Nephron progenitor cell (in vitro differentiated cells): Measurements from ENCODE around the gene HTR3C.

Source experiments
- DNase-seq: peaks from one replicate; pipeline ENCODE4 v3.0.0; 2021
- H3K27ac Mint-ChIP-seq: 2 replicates; pipeline ENCODE4 v1.8.0; 2021; ENCODE audit warnings: mild to moderate bottlenecking, moderate library complexity, mixed read lengths
- H3K27me3 Mint-ChIP-seq: 2 replicates; pipeline ENCODE4 v1.8.0; 2021; ENCODE audit warnings: mild to moderate bottlenecking, low read depth, mixed read lengths; ENCODE audit not compliant: poor library complexity
- H3K36me3 Mint-ChIP-seq: 2 replicates; pipeline ENCODE4 v1.8.0; 2021; ENCODE audit warnings: low read depth, mixed read lengths
- H3K4me1 Mint-ChIP-seq: 2 replicates; pipeline ENCODE4 v1.8.0; 2021; ENCODE audit warnings: mixed read lengths
- H3K4me3 Mint-ChIP-seq: 2 replicates; pipeline ENCODE4 v1.8.0; 2021; ENCODE audit warnings: mild to moderate bottlenecking, moderate library complexity, mixed read lengths
- H3K9me3 Mint-ChIP-seq: 2 replicates; pipeline ENCODE4 v1.8.0; 2021; ENCODE audit warnings: mild to moderate bottlenecking, moderate library complexity, mixed read lengths
- CTCF ChIP-seq: fragments of 200-600 bp; sonication (generic); IDR thresholded peaks from 2 replicates; pipeline ENCODE4 v1.5.0; 2021; ENCODE audit warnings: antibody characterized with exemption

HTR3C gene

GRCh38 chr3:184077881-184078280 is 25.0 kb downstream of the HTR3C start:
- Mint-ChIP-seq H3K4me1 (peaks cover 7% of the 10 kb centered on the region), H3K9me3 (no peaks in the 10 kb centered on the region), H3K36me3 (no peaks in the 10 kb centered on the region), H3K27me3 (peaks cover 13% of the 10 kb centered on the region), H3K27ac (no peak overlapping the region), H3K4me3 (no peak overlapping the region)
- no peak for TF ChIP-seq CTCF
- DNase-seq: no peak

- peaks cover 9% of the 10 kb centered on the region for H3K27me3 Mint-ChIP-seq
- H3K36me3 Mint-ChIP-seq: no peaks in the 10 kb centered on the region
- no peak for TF ChIP-seq CTCF
- H3K4me3 Mint-ChIP-seq: no peak overlapping the region
- no peak overlapping the region for H3K27ac Mint-ChIP-seq
- peaks cover 7% of the 10 kb centered on the region for H3K4me1 Mint-ChIP-seq
- no peak for DNase-seq
- H3K9me3 Mint-ChIP-seq: no peaks in the 10 kb centered on the region
These were observed 26.0 kb downstream of the HTR3C start for GRCh38 chr3:184078851-184079250.

- no peak for DNase-seq
- peaks cover 7% of the 10 kb centered on the region for H3K4me1 Mint-ChIP-seq
These were observed 28.4 kb downstream of the HTR3C start for GRCh38 chr3:184081116-184081830.

GRCh38 chr3:184082034-184082433 is 29.2 kb downstream of the HTR3C start:
- peaks cover 7% of the 10 kb centered on the region for H3K4me1 Mint-ChIP-seq
- H3K27ac Mint-ChIP-seq: no peak overlapping the region
- TF ChIP-seq CTCF: no peak
- H3K27me3 Mint-ChIP-seq: peaks cover 4% of the 10 kb centered on the region
- peaks cover 7% of the 10 kb centered on the region for H3K9me3 Mint-ChIP-seq
- no peaks in the 10 kb centered on the region for H3K36me3 Mint-ChIP-seq
- H3K4me3 Mint-ChIP-seq: no peak overlapping the region
- DNase-seq: no peak

More at GRCh38 chr3:184081116-184081830, 28.4 kb downstream of the HTR3C start:
- Mint-ChIP-seq H3K36me3 (no peaks in the 10 kb centered on the region), H3K27ac (no peak overlapping the region), H3K4me3 (no peak overlapping the region), H3K27me3 (peaks cover 4% of the 10 kb centered on the region), H3K9me3 (peaks cover 7% of the 10 kb centered on the region)
- no peak for TF ChIP-seq CTCF

GRCh38 chr3:184082465-184082864 is 29.6 kb downstream of the HTR3C start:
- DNase-seq: no peak
- Mint-ChIP-seq H3K27me3 (peaks cover 4% of the 10 kb centered on the region), H3K36me3 (no peaks in the 10 kb centered on the region), H3K4me1 (peaks cover 5% of the 10 kb centered on the region), H3K9me3 (peaks cover 7% of the 10 kb centered on the region), H3K4me3 (no peak overlapping the region), H3K27ac (no peak overlapping the region)
- no peak for TF ChIP-seq CTCF

- no peaks in the 10 kb centered on the region for H3K36me3 Mint-ChIP-seq
- no peaks in the 10 kb centered on the region for H3K4me1 Mint-ChIP-seq
- TF ChIP-seq CTCF: no peak
- DNase-seq: no peak
- peaks cover 7% of the 10 kb centered on the region for H3K9me3 Mint-ChIP-seq
- no peak overlapping the region for H3K4me3 Mint-ChIP-seq
- no peak overlapping the region for H3K27ac Mint-ChIP-seq
- peaks cover 8% of the 10 kb centered on the region for H3K27me3 Mint-ChIP-seq
These were observed 32.6 kb downstream of the HTR3C start for GRCh38 chr3:184085389-184085852.
